Measurements from ENCODE around the gene AGPAT3.
"Not testable (repeated sequence)": the region's sequence is repeated elsewhere in the genome, so short reads cannot be mapped to it uniquely, and the experiment has no call there.

AGPAT3 gene

DNA sequence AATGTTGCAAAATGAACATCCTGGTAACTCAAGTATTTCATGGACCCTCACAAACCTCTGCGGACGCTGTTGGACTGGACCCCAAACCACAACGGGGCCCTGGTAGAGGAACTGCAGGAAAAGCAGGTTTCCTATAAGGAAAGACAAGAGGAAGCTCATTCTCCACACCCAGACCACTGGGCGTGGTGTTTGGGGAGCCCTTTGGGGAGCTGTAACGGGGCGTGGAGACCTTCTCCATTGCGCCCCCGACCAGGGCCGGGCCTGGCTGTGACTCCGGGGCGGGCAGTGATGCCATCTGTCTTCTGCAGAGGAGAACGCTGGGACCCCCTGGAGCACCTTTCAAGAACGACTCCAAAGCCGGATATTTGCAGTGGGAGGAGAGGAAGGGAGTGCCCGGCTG is 30.0 kb upstream of the AGPAT3 start:
- no peak for DNase-seq

DNA sequence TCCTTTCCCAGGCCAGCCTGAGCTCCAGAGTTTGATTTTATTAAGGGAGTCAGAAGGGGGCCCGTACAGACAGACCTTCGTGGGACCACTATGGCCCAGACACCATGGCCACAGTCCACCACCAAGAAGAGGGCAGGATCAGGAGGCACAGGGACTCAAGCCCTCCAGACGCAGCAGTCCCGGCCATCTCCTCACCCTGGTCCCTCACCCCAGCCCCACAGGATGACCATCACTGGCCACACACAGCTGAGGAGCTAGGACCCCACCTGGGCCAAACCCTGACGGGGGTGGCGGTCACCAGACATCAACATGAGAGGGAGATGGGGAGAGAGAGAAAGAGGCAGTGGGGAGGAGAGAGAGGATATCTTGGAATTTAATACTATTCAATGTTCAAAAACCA is 29.2 kb upstream of the AGPAT3 start:
- no peak for DNase-seq

DNA sequence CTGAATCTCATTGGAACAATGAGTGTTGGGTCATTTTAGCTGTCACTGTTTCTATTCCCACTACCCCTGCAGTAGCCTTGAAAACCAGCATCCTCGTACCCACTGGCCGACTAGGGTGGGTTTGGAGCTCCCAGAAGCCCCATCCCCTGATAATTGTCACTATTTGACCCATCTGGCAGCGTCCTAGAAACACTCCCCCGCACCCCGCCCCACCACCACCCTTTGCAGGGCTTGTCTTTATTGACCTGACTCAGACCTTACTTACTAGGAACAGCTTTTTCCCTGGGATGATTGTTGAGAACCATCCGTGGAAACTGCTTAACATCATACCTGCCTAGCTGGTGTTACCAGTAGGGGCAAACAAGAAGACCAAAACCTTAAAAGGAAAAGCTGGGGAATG is 28.4 kb upstream of the AGPAT3 start:
- DNase-seq, result no peak

DNA sequence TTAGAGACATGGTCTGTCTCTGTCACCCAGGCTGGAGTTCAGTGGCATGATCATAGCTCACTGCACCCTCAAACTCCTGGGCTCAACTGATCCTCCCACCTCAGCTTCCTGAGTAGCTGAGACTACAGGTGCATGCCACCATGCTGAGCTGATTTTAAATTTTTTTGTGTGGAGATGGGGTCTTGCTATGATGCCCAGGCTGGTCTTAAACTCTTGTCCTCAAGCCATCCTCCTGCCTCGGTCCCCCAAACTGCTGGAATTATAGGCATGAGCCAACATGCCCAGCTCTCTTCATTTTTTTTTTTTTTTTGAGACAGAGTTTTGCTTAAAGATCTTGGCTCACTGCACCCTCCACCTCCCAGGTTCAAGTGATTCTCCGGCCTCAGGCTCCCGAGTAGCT is 24.8 kb upstream of the AGPAT3 start:
- no peak for DNase-seq

DNA sequence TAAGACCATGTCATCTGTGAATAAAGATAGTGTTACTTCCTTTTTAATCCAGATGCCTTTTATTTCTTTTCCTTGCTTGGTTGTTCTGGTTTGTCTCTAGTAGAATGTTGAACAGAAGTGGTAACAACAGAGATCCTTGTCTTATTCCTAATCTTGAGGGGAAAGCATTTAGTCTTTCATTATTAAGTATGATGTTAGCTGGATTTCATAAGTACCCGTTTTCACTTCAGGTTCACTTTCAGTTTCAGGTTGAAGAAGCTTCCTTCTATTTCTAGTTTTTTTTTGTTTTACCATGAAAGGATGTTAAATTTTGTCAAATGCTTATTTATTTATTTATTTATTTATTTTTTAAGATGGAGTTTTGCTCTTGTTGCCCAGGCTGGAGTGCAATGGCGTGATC is 22.3 kb upstream of the AGPAT3 start:
- DNase-seq, result no peak

DNA sequence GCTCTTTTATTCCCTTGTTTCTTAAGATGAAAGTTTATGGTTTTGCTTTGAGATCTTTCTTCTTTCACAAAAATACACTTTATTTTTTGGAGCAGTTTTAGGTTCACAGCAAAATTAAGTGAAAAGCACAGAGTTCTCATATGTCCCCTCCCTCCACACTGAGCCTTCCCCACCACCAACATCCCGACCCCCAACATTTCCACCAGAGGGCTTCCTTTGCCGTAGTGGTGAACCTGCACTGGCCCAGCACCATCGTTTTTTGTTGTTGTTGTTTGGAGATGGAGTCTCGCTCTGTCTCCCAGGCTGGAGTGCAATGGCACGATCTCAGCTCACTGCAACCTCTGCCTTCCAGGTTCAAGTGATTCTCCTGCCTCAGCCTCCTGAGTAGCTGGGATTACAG is 20.1 kb upstream of the AGPAT3 start:
- DNase-seq, result not testable (repeated sequence)

DNA sequence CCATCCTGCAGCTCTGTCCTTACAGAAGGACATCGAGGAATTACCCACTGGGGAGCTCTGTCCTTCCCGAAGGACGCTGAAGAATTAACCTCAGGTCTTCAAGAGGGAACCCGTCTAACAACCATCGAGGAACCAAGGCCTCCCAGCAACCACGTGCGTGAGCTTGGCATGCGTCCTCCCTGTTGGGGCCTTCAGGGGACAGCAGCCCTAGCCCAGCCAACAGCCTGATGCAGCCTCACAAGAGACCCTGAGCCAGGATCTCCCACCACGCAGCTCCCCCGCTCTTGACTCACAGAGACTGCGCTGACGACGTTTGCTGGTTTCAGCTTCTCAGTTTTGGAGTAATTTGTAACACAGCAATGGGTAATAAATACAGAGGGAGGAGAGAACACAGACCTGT is 19.6 kb upstream of the AGPAT3 start:
- DNase-seq, result no peak

DNA sequence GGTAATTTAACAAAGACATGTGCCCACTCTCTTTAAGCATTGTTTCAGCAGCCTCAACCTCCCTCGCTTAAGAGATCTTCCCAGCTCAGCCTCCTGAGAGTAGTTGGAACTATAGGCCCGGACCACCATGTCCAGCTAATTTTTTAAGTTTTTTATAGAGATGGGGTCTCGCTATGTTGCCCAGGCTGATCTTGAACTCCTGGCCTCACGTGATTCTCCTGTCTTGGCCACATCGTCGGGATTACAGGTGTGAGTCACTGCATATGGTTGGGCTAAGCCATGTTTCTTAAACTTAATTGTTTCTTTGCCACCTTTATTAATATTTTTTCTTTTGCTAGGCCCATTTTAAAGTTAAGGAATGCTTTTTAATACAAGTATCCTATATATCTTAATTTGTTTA is 18.6 kb upstream of the AGPAT3 start:
- DNase-seq, result no peak

DNA sequence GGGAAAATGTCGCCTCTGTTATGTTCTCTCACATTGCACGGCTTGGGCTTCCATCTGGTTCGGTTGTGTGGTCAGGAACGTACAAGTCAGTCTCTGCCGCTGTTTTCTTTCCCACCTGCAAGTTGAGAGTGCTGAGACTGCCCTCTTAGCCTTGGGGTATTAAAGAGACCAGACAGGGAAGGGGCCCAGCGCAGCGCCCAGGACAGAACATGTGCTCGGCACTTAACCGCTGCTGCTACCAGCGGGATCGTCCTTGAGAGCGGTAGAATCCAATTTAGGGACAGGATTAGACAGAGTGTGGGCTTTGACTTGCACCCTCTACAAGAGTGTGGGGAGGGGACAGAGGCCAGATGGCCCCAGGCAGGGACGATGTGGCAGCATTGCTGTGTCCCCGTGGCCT is 17.7 kb upstream of the AGPAT3 start:
- no peak for DNase-seq

DNA sequence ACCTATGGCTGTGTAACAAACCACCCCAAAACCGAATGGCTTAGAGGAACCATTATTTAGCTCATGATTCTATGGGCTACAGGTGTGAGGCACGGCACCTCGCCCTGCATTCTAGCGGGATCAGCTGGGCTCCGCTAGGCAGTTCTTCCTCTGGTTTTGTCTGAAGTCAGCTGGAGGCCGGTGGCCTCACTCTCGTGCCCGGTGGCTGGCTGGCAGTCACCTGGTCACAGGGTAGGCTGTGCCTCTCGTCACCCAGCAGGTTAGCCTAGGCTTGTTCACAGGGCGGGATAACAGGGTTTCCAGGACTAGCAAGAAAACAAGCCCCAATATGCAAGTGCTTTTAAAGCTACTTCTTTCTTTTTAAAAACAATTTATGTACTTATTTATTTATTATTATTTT is 16.3 kb upstream of the AGPAT3 start:
- DNase-seq, result no peak

DNA sequence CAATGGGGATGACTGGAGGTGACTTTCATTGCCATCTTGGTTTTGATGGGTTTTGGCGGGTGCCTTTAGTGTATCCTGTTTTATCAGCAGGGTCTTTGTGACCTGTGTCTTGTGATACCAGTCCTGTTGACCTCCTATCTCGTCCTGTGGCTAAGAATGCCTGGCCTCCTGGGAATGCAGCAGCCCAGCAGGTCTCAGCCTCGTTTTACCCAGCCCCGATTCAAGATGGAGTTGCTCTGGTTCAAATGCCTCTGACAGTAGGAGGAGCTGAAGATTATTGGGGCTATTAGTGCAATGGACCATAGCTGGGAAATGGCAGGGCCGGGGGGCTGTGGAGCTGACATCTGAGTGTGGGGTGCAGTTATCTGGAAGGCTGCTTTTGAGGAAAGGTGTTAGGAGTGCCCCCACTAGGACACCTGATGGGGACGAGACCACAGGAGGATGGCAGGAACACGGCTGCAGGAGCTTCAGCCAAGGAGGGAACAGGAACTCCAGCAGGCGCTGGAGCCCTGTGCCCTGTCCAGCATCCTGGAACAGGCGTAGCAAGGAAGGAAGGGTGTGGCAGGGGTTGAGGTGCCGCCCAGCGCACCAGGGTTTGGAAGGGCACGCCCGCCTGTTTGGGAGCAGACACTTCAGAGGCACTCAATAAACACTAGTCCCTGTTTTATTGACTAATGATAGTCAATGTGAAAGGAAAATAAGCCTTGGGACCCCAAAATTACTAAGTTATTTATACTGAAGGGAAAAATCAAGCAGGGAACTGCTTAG is 15.3 kb upstream of the AGPAT3 start:
- DNase-seq, result no peak

DNA sequence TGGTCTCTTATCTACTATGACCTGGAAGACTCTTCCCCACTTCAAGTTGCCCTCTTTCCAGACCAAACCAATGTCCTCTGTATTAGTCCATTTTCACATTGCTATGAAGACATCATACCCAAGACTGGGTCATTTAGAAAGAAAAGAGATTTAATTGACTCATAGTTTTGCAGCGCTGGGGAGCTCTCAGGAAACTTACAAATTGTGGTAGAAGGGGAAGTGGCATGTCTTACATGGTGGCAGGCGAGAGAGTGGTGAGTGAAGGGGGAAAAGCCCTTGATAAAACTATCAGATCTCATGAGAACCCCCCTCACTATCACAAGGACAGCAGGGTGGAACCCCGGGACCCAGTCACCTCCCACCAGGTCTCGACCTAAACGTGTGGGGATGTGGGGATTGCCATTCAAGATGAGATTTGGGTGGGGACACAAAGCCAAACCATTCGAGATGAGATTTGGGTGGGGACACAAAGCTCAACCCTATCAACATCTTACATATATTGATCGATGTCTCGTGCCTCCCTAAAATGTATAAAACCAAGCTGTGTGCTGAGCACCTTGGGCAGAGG is 14.2 kb upstream of the AGPAT3 start:
- no peak for DNase-seq

DNA sequence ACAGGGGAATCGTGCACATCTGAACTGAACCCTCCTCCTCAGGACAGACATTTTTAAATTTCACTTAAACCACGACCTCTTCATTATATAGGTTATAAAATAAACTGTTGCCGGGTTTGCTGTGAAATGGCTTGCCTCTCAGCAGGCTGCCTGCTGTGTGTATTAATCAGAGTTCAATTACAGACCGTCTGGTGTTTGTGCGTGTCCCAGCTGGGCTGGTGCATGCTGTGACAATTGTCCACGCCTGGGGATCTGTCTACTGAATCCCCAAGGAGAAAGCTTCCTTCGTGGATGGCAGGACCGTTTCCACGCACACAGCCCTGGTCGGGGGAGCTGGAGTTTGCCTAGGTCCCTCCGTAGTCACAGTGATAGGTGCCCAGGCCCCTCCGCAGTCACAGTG is 13.4 kb upstream of the AGPAT3 start:
- no peak for DNase-seq

DNA sequence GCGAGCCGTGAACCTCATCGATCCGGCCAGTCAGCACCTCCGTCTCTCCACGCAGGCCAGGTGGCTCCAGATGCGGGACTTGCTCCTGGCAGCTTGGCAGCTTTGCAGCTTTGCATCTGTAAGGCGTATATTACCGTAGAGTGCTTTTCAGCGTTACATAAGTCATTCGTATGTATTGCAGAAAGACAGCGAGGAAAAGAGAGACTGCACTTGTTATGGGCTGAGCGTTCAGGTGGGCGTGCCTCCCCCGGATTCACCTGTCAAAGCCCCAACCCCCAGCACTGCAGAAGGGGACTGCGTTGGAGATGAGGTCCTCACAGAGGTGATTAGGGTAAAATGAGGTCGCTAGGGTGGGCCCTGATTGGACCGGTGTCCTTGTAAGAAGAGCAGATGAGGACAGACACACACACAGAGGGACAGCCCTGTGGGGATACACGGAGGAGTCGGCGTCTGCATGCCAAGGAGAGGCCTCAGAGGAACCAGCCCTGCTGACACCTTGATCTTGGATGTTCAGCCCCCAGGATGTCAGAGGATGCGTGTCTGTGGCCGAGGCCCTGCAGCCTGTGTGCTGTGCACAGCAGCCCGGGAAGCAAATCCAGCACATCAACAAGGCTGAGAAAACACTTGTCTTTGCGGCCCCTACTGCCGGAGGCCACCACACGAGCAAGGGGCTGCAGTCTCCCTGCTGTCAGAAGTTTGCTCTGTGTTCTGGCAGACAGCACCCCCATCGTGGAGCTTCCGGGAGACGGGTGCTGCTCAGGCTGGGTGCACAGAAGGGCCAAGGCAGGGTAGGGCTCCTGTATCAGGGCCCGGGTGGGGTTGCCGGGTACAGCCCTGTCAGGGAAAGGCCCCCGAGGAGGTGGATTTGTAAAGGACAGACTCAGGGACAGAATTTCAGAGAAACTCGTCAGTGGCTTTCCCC is 10.9 kb upstream of the AGPAT3 start:
- DNase-seq, result no peak

DNA sequence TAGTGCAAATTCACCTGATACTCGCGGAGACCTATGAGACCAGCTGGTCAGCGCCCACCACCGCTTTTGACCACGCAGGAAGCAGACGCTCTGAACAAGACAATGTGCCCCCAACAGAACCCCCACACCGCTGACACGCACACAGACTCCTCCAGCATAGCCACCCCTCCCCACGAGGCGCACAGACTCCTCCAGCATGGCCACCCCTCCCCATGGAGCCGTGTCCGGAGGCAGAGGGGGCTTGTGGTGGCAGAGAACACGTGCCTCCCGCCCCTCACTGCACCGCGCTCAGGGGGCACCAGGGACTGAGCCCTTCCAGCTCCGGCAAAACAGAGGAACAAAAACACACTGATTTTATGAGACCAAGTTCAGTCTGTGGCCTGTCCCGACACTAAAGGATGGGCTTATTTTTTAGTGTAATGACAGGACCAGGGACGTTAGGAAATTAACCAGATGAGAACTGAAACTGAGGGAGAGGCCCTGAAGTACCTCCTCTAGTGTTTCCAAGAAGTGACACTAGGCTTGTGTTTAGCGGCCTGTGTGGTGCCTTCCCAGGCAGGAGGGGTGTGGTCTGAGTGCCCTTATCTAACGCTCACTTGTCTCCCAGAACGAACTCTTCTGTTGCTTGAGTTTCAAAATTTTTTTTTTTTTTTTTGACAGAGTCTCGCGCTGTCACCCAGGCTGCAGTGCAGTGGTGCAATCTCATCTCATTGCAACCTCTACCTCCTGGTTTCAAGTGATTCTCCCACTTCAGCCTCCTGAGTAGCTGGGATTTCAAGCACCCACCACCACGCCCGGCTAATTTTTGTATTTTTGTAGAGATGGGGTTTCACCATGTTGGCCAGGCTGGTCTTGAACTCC is 10.0 kb upstream of the AGPAT3 start:
- no peak for DNase-seq

DNA sequence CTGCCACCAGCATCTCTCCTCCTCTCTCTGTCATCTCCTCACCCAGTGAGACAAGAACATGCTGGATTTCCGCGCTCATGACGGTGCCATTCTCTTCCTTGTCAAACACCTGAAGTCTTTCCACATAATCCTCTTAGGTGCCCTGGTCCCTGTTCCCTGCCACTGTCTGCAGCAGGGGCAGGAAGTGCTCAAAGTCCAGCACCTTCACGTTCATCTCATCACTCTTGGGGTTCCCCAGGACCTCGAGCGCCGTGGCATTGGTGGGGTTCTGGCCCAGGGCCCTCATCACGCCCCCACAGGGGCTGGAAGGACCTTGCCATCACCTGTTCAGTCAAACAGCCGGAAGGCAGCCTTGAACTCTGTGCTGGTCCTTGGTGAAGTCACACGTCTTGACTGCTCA is 9.1 kb upstream of the AGPAT3 start:
- no peak for DNase-seq

DNA sequence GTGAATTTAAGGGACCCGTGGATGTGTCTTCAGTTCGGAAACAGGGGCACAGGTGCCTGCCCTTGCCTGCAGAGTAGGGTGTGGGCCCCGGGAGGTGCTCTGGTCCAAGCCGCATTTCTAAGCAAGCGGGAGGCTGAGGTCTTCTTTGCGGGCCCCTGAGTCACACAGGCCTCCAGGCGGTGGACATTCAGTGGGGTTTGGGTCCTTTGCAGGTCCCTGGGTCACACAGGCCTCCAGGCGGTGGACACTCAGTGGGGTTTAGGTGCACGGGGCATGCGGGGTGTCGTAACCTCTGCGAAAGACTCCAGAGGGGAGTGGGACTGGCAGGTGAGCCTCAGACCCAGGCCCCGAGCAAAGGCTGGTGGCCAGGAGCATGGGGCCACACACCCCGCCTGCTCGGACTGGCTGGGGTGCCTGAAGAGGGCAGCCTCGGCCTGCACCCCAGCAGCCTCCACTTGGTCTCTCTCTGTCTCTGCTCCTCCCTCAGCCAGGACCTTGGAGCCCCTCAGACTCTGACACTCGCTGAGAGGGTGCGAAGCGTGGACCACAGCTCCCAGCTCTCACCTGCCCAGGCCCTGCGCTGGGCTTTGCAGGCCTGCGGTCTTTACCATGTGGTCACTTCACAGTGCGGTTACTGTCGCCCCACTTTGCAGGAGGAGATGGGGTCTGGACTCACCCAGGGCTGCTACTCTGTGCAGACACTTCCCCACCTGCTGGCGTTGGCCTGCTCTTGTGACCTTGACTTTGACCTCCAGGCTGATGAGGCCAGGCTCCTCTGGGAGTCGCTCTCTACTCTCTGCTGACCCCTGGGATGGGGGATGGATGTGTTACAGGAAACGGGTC is 6.0 kb upstream of the AGPAT3 start:
- no peak for DNase-seq

DNA sequence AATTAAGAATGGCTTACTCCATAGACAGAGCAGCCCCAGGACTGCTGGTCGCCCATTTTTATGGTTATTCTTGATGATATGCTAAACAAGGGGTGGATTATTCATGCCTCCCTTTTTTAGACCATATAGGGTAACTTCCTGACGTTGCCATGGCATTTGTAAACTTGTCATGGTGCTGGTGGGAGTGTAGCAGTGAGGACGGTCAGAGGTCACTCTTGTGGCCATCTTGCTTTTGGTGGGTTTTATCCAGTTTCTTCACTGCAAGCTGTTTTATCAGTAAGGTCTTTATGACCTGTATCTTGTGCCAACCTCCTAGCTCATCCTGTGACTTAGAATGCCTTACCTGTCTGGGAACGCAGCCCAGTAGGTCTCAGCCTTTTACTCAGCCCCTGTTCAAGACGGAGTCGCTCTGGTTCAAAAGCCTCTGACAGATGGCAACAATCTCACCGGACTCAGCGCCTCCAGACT is 5.2 kb upstream of the AGPAT3 start:
- no peak for DNase-seq

DNA sequence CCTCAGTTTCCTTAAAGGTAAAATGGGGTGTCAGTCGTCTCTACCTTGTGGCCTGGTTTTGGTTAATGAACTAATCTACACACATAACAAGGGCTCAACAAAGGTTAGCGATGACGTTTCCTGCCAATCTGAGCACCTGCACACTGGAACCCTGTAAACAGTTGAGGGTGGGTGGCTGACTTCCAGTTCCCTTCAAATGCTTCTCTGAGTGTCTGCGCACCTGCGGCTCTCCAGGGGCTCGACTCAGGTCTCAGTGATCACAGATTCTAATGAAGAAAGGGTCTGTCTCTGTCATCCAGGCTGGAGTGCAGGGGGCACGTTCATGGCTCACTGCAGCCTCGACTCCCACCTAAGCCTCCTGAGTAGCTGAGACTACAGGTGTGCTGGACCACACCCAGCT is 3.3 kb upstream of the AGPAT3 start:
- DNase-seq, result no peak

DNA sequence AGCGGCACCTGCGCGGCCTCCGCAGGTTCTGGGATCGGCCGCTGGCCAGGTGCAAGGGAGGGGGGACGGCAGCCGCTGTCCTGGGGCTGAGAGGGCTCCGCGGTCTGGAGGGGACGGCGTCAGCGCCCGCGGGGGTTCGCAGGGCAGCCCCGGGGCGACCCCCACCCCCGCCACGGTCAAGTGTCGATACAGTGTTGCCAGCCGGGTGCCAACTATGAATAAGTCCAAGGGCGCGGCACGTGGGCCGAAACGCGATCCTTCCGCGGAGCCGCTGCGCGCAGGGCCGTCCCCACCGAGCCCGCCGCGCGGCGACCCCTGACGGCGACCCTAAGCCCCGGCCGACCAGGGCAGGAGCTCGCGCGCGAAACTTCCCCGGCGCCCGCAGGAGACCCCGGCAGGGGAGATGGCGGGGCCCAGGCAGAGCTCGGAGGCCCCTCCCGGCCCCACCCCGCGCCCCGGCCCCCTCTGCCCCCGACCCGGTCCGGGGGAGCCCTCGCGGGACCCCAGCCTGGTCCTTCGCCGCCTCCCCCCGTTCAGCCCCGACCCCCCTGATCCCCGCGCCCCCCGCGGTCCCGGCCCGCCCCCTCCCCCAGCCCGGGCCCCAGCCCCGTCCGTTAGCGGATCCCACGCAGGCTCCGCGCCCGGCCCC is 586 bp upstream of the AGPAT3 start:
- DNase-seq, result no peak

DNA sequence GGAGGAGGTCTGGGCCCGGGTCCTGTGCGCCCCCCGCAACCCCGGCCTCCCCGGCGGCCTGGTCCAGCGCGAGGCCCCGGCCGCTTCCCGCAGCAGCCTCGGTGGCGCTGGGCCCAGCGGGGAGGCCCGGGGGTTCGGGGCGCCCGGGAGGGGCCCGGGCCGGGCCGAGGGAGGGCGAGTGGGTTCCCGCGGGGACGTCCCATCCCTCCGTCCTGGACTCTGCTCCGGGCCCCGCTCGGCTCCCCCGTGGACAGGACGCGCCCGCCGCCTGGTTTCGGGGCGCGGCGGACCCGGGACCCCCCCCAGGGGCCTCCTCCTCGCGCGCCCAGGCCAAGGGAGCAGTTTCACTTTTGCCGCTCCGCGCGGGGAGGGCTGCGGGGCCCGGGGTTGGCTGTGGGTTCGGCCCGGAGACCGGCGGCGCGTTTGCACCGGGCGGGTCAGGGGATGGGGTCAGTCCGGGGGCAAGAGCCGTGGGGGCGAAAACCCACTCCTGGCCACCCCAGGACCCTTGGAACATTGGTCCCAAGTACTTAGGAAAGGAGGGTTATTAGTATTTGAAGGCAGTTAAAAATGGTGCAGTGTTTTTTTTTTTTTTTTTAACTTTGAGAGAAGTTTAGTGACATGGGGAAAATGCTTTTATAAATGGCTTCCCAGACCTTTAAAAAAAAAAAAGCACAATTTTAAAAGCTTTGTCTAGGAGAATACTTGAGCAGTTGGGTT is 677 bp downstream of the AGPAT3 start:
- DNase-seq, result no peak
